ENCODE data around the gene CBLB. TPM values are rescaled to one million over a fixed set of nuclear protein-coding genes. Genes with fewer than 3 reads are reported as not detected.

CBLB gene
- total and polyA plus RNA-seq, 2 experiments from 2014 or later = 20.5 to 47.7 TPM

GRCh38 chr3:105848821-105849220 lies 20.0 kb downstream of the CBLB start:
- peaks cover 9% of the 10 kb centered on the region for H3K4me1 Mint-ChIP-seq
- Histone ChIP-seq H3K4me2 (no peak overlapping the region), H4K20me1 (replicated peaks; ENCODE audit: insufficient read depth) (0 out of 2 replicates have a peak, but pooled peaks cover 5% of the 10 kb centered on the region), H3K4me1 (ENCODE audit: insufficient read depth) (peaks cover 24% of the 10 kb centered on the region), H3K27ac (ENCODE audit: low read depth) (no peak overlapping the region), H3F3A (replicated peaks; ENCODE audit: low read depth) (no peaks in the 10 kb centered on the region), H3K4me3 (no peak overlapping the region), H3K27me3 (ENCODE audit: insufficient read depth) (no peaks in the 10 kb centered on the region), H3K79me2 (replicated peaks; ENCODE audit: insufficient read depth) (no peaks in the 10 kb centered on the region), H3K9me2 (ENCODE audit: insufficient read depth) (no peaks in the 10 kb centered on the region), H2AFZ (no peak overlapping the region), H3K36me3 (ENCODE audit: insufficient read depth) (no peaks in the 10 kb centered on the region)
- no peak overlapping the region for H3K4me3 Mint-ChIP-seq
- no peaks in the 10 kb centered on the region for H3K9me3 Mint-ChIP-seq
- TF ChIP-seq ETS1 (IDR thresholded peaks at IDR 0.05) (no peak), EZH2 (IDR thresholded peaks at IDR 0.05; ENCODE audit: low read depth, unreplicated experiment) (no peak), ZNF114 (CRISPR knock-in tag; IDR thresholded peaks at IDR 0.05) (no peak), CREB1 (CRISPR knock-in tag; IDR thresholded peaks at IDR 0.05; ENCODE audit: low read depth) (no peak), ZNF462 (CRISPR knock-in tag; IDR thresholded peaks at IDR 0.05) (no peak), JUNB (IDR thresholded peaks at IDR 0.05; ENCODE audit: unreplicated experiment) (no peak), NANOG (IDR thresholded peaks at IDR 0.05; ENCODE audit: borderline replicate concordance) (no peak), REST (IDR thresholded peaks at IDR 0.05; ENCODE audit: unreplicated experiment) (no peak), CTCF (conservative IDR thresholded peaks at IDR 0.05; ENCODE audit: low read depth in 2 of 2) (no peak), EZH2phosphoT487 (IDR thresholded peaks at IDR 0.05; ENCODE audit: unreplicated experiment) (no peak), ZNF331 (CRISPR knock-in tag; IDR thresholded peaks at IDR 0.05; ENCODE audit: low read depth) (no peak), STAT1 (IDR thresholded peaks at IDR 0.05; ENCODE audit: unreplicated experiment) (no peak), POLR2AphosphoS5 (IDR thresholded peaks at IDR 0.05; ENCODE audit: low read depth) (no peak)
- no peaks in the 10 kb centered on the region for H3K27me3 Mint-ChIP-seq (ENCODE audit: insufficient read depth, low read depth, poor library complexity)
- peaks cover 13% of the 10 kb centered on the region; the same call in 2 of the 3 replicates for H3K36me3 Mint-ChIP-seq (ENCODE audit: low read depth)
- no peak for ATAC-seq
- no peak overlapping the region for H3K27ac Mint-ChIP-seq
- no peak for DNase-seq (ENCODE audit: low spot score)

Measured in GM23338 (cell line).